Measurements from ENCODE around the gene TAF4. TPM values are rescaled to one million over a fixed set of nuclear protein-coding genes. Genes with fewer than 3 reads are reported as not detected.

The TAF4 gene
- polyA plus RNA-seq, 1 donor from 2014 or later = 10.2 TPM

DNA sequence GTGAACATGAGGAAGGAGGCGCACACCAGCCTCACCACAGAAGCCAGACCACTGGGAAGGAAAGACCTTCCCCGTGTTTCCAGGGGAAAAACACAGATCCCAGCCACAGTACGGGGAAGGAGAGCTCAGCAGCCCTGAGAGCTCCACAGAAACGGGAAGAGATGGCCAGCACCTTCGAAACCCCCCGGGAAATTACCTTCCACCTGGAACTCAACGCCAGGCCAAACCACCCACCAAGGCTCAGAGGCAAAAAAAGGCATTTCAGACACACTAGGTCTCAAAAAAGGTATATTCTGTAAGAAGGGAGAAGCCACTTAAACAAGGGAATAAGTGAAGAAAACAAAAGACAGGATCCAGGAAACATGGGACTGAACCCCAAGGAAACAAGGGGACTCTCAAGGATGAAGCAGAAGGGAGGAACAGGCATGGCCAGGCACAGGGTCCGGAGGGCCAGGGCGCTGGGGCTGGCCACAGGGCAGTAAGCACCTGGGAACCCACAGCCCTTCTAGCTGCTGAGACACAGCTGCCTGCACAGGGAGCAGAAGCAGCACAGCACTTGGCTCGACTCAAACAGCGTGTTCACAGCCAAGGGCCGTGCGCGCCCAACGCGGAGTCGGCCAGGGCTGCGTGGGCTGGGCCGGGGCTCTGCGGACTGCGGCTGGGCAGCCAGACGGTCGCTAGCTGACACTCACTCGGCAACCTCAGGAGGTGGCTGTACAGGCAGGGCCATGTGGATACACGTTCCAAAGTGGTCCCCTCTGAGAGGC is 44.6 kb downstream of the TAF4 start:
- H3K36me3 ChIP-seq (ENCODE audit: insufficient read depth, low read length) = no peaks in the 10 kb centered on the region
- no peaks in the 10 kb centered on the region for H3K9me2 ChIP-seq (ENCODE audit: insufficient read depth, low read length)
- no peak for TF ChIP-seq TAF1 (IDR thresholded peaks at IDR 0.05; ENCODE audit: low read depth)
- TF ChIP-seq POLR2AphosphoS5 (IDR thresholded peaks at IDR 0.05) = no peak
- no peak for TF ChIP-seq REST (IDR thresholded peaks at IDR 0.05; ENCODE audit: borderline replicate concordance)
- TF ChIP-seq MXI1 (conservative IDR thresholded peaks at IDR 0.05; ENCODE audit: poor library complexity, severe bottlenecking) = no peak
- no peak for TF ChIP-seq RAD21 (conservative IDR thresholded peaks at IDR 0.05)
- no peak for TF ChIP-seq CTCF (IDR thresholded peaks at IDR 0.05; ENCODE audit: poor library complexity, severe bottlenecking)
- no peak for TF ChIP-seq EZH2 (IDR thresholded peaks at IDR 0.05; ENCODE audit: borderline replicate concordance, insufficient read depth, low read length, poor library complexity, severe bottlenecking)
- TF ChIP-seq SMC3 (conservative IDR thresholded peaks at IDR 0.05; ENCODE audit: poor library complexity) = no peak
- TF ChIP-seq EP300 (conservative IDR thresholded peaks at IDR 0.05; ENCODE audit: poor library complexity, severe bottlenecking) = no peak
- no peaks in the 10 kb centered on the region for H3K9me3 ChIP-seq (ENCODE audit: low read length)
- no peaks in the 10 kb centered on the region for H3K27me3 ChIP-seq (ENCODE audit: insufficient read depth, low read depth, low read length)
- H3K79me2 ChIP-seq (replicated peaks; ENCODE audit: insufficient read depth, low read length) = peaks cover 42% of the 10 kb centered on the region
- peaks cover 5% of the 10 kb centered on the region for H4K20me1 ChIP-seq (ENCODE audit: insufficient read depth)
- no peak overlapping the region for H2AFZ ChIP-seq (ENCODE audit: low read depth, low read length)
- no peak overlapping the region for H3K27ac ChIP-seq (ENCODE audit: low read length)
- no peak overlapping the region for H3K4me2 ChIP-seq (ENCODE audit: low read length)
- H3K4me3 ChIP-seq (ENCODE audit: low read length) = no peak overlapping the region
- H3K9ac ChIP-seq (ENCODE audit: low read length) = no peak overlapping the region
- no peaks in the 10 kb centered on the region for H3F3A ChIP-seq (ENCODE audit: insufficient read depth, low read length, poor library complexity, severe bottlenecking)

DNA sequence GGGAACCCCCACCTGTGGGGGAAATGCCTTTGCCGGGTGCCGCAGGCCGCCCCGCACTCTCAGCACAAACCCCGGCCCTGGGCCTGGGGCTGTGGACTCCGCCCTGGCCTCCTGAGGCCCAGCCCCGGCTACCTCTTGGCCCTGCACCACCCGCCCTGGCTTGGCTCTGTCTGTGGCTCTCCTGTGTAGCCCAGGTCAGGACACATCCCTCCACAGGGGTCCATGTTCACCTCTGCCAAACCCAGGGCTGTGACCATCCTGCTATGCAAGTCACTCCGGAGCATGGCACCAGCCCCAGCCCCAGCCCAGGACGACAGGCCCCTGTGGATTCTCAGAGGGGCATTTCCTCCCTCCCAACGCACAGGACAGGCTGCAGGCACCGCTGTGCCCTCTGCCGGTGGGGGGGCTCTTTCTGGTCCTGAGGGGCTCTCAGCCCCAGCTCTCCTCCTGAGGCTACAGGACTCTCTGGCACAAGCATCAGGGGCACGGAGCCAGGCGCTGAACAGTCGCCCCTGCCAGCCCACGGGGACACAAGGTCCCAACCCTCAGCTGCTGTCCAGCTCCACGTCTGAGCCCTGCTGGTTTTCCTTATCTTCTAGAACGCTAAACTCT is 45.7 kb downstream of the TAF4 start:
- Histone ChIP-seq H4K20me1 (ENCODE audit: insufficient read depth) (peaks cover 5% of the 10 kb centered on the region), H3K4me3 (ENCODE audit: low read length) (no peak overlapping the region), H3K27ac (ENCODE audit: low read length) (no peak overlapping the region), H3K9ac (ENCODE audit: low read length) (no peak overlapping the region), H2AFZ (ENCODE audit: low read depth, low read length) (no peak overlapping the region), H3K4me2 (ENCODE audit: low read length) (no peak overlapping the region), H3K79me2 (replicated peaks; ENCODE audit: insufficient read depth, low read length) (peaks cover 41% of the 10 kb centered on the region), H3K9me2 (ENCODE audit: insufficient read depth, low read length) (no peaks in the 10 kb centered on the region), H3K9me3 (ENCODE audit: low read length) (no peaks in the 10 kb centered on the region), H3F3A (ENCODE audit: insufficient read depth, low read length, poor library complexity, severe bottlenecking) (no peaks in the 10 kb centered on the region), H3K27me3 (ENCODE audit: insufficient read depth, low read depth, low read length) (no peaks in the 10 kb centered on the region), H3K36me3 (ENCODE audit: insufficient read depth, low read length) (no peaks in the 10 kb centered on the region)
- TF ChIP-seq EP300 (conservative IDR thresholded peaks at IDR 0.05; ENCODE audit: poor library complexity, severe bottlenecking) (no peak), CTCF (IDR thresholded peaks at IDR 0.05; ENCODE audit: poor library complexity, severe bottlenecking) (no peak), EZH2 (IDR thresholded peaks at IDR 0.05; ENCODE audit: borderline replicate concordance, insufficient read depth, low read length, poor library complexity, severe bottlenecking) (no peak), MXI1 (conservative IDR thresholded peaks at IDR 0.05; ENCODE audit: poor library complexity, severe bottlenecking) (no peak), SMC3 (conservative IDR thresholded peaks at IDR 0.05; ENCODE audit: poor library complexity) (no peak), TAF1 (IDR thresholded peaks at IDR 0.05; ENCODE audit: low read depth) (no peak), POLR2AphosphoS5 (IDR thresholded peaks at IDR 0.05) (no peak), REST (IDR thresholded peaks at IDR 0.05; ENCODE audit: borderline replicate concordance) (no peak), RAD21 (conservative IDR thresholded peaks at IDR 0.05) (no peak)
